Trophoblast cell (in vitro differentiated cells and primary cell): ENCODE data around the gene PLA2G2D.

Experiments used
- DNase-seq, 2 donors: peaks; one replicate each; pipeline ENCODE4 v3.0.0-alpha.2; 2016
- H2AFZ ChIP-seq: 2 replicates; pipeline ENCODE4 v1.6.1; 2013; ENCODE audit warnings: low read length, moderate library complexity, mild to moderate bottlenecking; ENCODE audit not compliant: insufficient read depth, poor library complexity
- H2AK5ac ChIP-seq: 2 replicates; pipeline ENCODE4 v1.6.1; 2013; ENCODE audit warnings: mild to moderate bottlenecking, low read length
- H2BK120ac ChIP-seq: 2 replicates; pipeline ENCODE4 v1.6.1; 2013; ENCODE audit warnings: low read length, mild to moderate bottlenecking, moderate library complexity; ENCODE audit not compliant: insufficient read depth, poor library complexity
- H2BK12ac ChIP-seq: 2 replicates; pipeline ENCODE4 v1.6.1; 2013; ENCODE audit warnings: mild to moderate bottlenecking, low read length, moderate library complexity
- H2BK5ac ChIP-seq: 2 replicates; pipeline ENCODE4 v1.6.1; 2013; ENCODE audit warnings: low read length, low read depth, moderate library complexity, mild to moderate bottlenecking; ENCODE audit not compliant: poor library complexity
- H3K14ac ChIP-seq: 2 replicates; pipeline ENCODE4 v1.6.1; 2013; ENCODE audit warnings: mild to moderate bottlenecking, low read length
- H3K18ac ChIP-seq: 2 replicates; pipeline ENCODE4 v1.6.1; 2013; ENCODE audit warnings: mild to moderate bottlenecking, low read length
- H3K23ac ChIP-seq: 2 replicates; pipeline ENCODE4 v1.6.1; 2013; ENCODE audit warnings: low read length
- H3K27ac ChIP-seq: 2 replicates; pipeline ENCODE4 v1.5.1; 2013; ENCODE audit warnings: low read depth, mild to moderate bottlenecking, inconsistent platforms, low read length, moderate library complexity
- H3K27me3 ChIP-seq: 2 replicates; pipeline ENCODE4 v1.6.1; 2013; ENCODE audit warnings: inconsistent platforms, mild to moderate bottlenecking, low read length, moderate library complexity; ENCODE audit not compliant: insufficient read depth
- H3K36me3 ChIP-seq, 2 experiments: 1 replicate in 1 of 2; 2 replicates in 1 of 2; pipeline ENCODE4 v1.6.1; 2013; ENCODE audit warnings: low read length in 2 of 2, mild to moderate bottlenecking in 2 of 2, moderate library complexity in 1 of 2; ENCODE audit not compliant: insufficient read depth in 2 of 2, control insufficient read depth in 1 of 2
- H3K4ac ChIP-seq: 2 replicates; pipeline ENCODE4 v1.6.1; 2013; ENCODE audit warnings: low read depth, mild to moderate bottlenecking, low read length, moderate library complexity
- H3K4me1 ChIP-seq, 2 experiments: 1 replicate in 1 of 2; 2 replicates in 1 of 2; pipeline ENCODE4 v1.6.1; 2013; ENCODE audit warnings: low read length in 2 of 2, mild to moderate bottlenecking in 2 of 2, moderate library complexity in 1 of 2; ENCODE audit not compliant: insufficient read depth in 2 of 2, control insufficient read depth in 1 of 2
- H3K4me2 ChIP-seq: 2 replicates; pipeline ENCODE4 v1.6.1; 2013; ENCODE audit warnings: inconsistent platforms, mild to moderate bottlenecking, low read length, moderate library complexity
- H3K4me3 ChIP-seq: 2 replicates; pipeline ENCODE4 v1.5.1; 2013; ENCODE audit warnings: mild to moderate bottlenecking, low read depth, low read length, inconsistent platforms
- H3K79me1 ChIP-seq: one replicate; pipeline ENCODE4 v1.6.1; 2013; ENCODE audit warnings: low read length
- H3K79me2 ChIP-seq: 2 replicates; pipeline ENCODE4 v1.6.1; 2013; ENCODE audit warnings: low read length, mild to moderate bottlenecking; ENCODE audit not compliant: control insufficient read depth, insufficient read depth, poor library complexity
- H3K9ac ChIP-seq: 2 replicates; pipeline ENCODE4 v1.6.1; 2013; ENCODE audit warnings: mild to moderate bottlenecking, low read length
- H3K9me3 ChIP-seq: 2 replicates; pipeline ENCODE4 v1.6.1; 2013; ENCODE audit warnings: low read depth, mild to moderate bottlenecking, control low read depth, inconsistent platforms, low read length; ENCODE audit not compliant: insufficient read depth
- H4K12ac ChIP-seq: 2 replicates; pipeline ENCODE4 v1.6.1; 2013; ENCODE audit warnings: low read depth, mild to moderate bottlenecking, low read length, moderate library complexity
- H4K8ac ChIP-seq: 2 replicates; pipeline ENCODE4 v1.6.1; 2013; ENCODE audit warnings: low read depth, mild to moderate bottlenecking, low read length, moderate library complexity
- H4K91ac ChIP-seq: one replicate; pipeline ENCODE4 v1.6.1; 2013; ENCODE audit warnings: low read depth, mild to moderate bottlenecking, low read length, moderate library complexity
- WGBS: extraction: QIAGEN DNeasy Blood & Tissue Kit; methylation state at CpG from one replicate; pipeline ENCODE4 v1.1.7; 2013; ENCODE audit warnings: missing lambda C conversion rate; ENCODE audit not compliant: insufficient read length, insufficient coverage; ENCODE audit errors: extremely low coverage; 5-methylcytosine and 5-hydroxymethylcytosine counted together

The PLA2G2D gene

GRCh38 chr1:20090119-20090518 is 29.2 kb downstream of the PLA2G2D start:
- H3K79me1 ChIP-seq = no peaks in the 10 kb centered on the region
- no peak for DNase-seq
- H2AFZ ChIP-seq = no peak overlapping the region
- no peak overlapping the region for H3K23ac ChIP-seq
- H4K8ac ChIP-seq = no peak overlapping the region
- no peaks in the 10 kb centered on the region for H3K27me3 ChIP-seq
- no peak overlapping the region for H3K9ac ChIP-seq
- no peaks in the 10 kb centered on the region for H3K79me2 ChIP-seq
- H3K27ac ChIP-seq = no peak overlapping the region
- H3K9me3 ChIP-seq = peaks cover 2% of the 10 kb centered on the region
- H2BK5ac ChIP-seq = no peak overlapping the region
- no peak overlapping the region for H4K91ac ChIP-seq
- no peak overlapping the region for H2BK120ac ChIP-seq
- no peak overlapping the region for H2BK12ac ChIP-seq
- no peaks in the 10 kb centered on the region for H3K36me3 ChIP-seq
- H3K14ac ChIP-seq = no peak overlapping the region
- H3K18ac ChIP-seq = no peak overlapping the region
- no peak overlapping the region for H3K4me3 ChIP-seq
- no peak overlapping the region for H2AK5ac ChIP-seq
- no peak overlapping the region for H3K4me2 ChIP-seq
- no peak overlapping the region for H4K12ac ChIP-seq
- H3K4ac ChIP-seq = no peak overlapping the region
- H3K4me1 ChIP-seq = no peaks in the 10 kb centered on the region
- no CpG with 5 or more reads among the region's 3 CpGs for WGBS

GRCh38 chr1:20089328-20090077 is 29.8 kb downstream of the PLA2G2D start:
- H3K4me2 ChIP-seq = no peak overlapping the region
- H3K18ac ChIP-seq = no peak overlapping the region
- no peaks in the 10 kb centered on the region for H3K4me1 ChIP-seq
- H3K4ac ChIP-seq = no peak overlapping the region
- no peak overlapping the region for H3K27ac ChIP-seq
- no peak overlapping the region for H2AK5ac ChIP-seq
- no peak overlapping the region for H2AFZ ChIP-seq
- peaks cover 2% of the 10 kb centered on the region for H3K9me3 ChIP-seq
- no peak overlapping the region for H2BK120ac ChIP-seq
- no peak overlapping the region for H3K23ac ChIP-seq
- H4K91ac ChIP-seq = no peak overlapping the region
- peak overlapping the region; percentile 17 for H3K4me3 ChIP-seq
- H3K9ac ChIP-seq = no peak overlapping the region
- H4K8ac ChIP-seq = no peak overlapping the region
- no peak overlapping the region for H4K12ac ChIP-seq
- no CpG with 5 or more reads among the region's 19 CpGs for WGBS
- H3K14ac ChIP-seq = no peak overlapping the region
- DNase-seq = no peak
- no peaks in the 10 kb centered on the region for H3K79me2 ChIP-seq
- H2BK12ac ChIP-seq = no peak overlapping the region
- no peaks in the 10 kb centered on the region for H3K79me1 ChIP-seq
- no peak overlapping the region for H2BK5ac ChIP-seq
- no peaks in the 10 kb centered on the region for H3K27me3 ChIP-seq
- H3K36me3 ChIP-seq = no peaks in the 10 kb centered on the region

DNA sequence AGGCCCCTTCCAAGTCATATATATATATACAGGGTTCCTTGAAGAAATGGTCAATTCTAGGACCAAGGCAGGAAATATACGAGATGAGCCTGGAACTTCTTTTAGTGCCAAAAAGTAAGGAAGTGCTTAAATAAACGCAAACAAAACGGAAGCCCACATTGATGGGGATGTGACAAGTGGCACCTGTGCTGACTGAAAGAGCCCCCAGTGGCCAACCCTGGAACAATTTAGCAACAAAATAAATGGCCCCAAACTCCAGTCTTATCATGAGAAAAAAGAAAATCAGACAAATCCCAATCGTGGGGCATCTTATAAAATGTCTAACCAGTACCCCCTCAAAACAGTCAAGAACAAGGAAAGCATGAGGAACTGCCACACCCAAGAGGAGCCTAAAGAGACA is 31.7 kb downstream of the PLA2G2D start:
- no CpG with 5 or more reads among the region's 4 CpGs for WGBS
- no peak for DNase-seq
- no peaks in the 10 kb centered on the region for H3K4me1 ChIP-seq
- H2AK5ac ChIP-seq = no peak overlapping the region
- no peak overlapping the region for H2AFZ ChIP-seq
- no peak overlapping the region for H2BK5ac ChIP-seq
- no peak overlapping the region for H3K14ac ChIP-seq
- no peak overlapping the region for H4K12ac ChIP-seq
- H3K9ac ChIP-seq = no peak overlapping the region
- no peaks in the 10 kb centered on the region for H3K79me2 ChIP-seq
- H2BK12ac ChIP-seq = no peak overlapping the region
- H3K23ac ChIP-seq = no peak overlapping the region
- H3K79me1 ChIP-seq = no peaks in the 10 kb centered on the region
- no peaks in the 10 kb centered on the region for H3K27me3 ChIP-seq
- H3K4ac ChIP-seq = no peak overlapping the region
- no peak overlapping the region for H3K4me2 ChIP-seq
- H3K36me3 ChIP-seq = no peaks in the 10 kb centered on the region
- H4K91ac ChIP-seq = no peak overlapping the region
- no peak overlapping the region for H3K27ac ChIP-seq
- no peak overlapping the region for H3K4me3 ChIP-seq
- H4K8ac ChIP-seq = no peak overlapping the region
- no peak overlapping the region for H2BK120ac ChIP-seq
- H3K18ac ChIP-seq = no peak overlapping the region
- H3K9me3 ChIP-seq = peaks cover 4% of the 10 kb centered on the region

GRCh38 chr1:20086800-20087199 is 32.5 kb downstream of the PLA2G2D start:
- WGBS = no CpG with 5 or more reads among the region's 1 CpG
- no peak overlapping the region for H2BK5ac ChIP-seq

More at GRCh38 chr1:20086800-20087199, 32.5 kb downstream of the PLA2G2D start:
- Histone ChIP-seq H3K27me3 (no peaks in the 10 kb centered on the region), H3K4me3 (no peak overlapping the region), H2BK120ac (no peak overlapping the region), H2BK12ac (no peak overlapping the region), H3K4me2 (no peak overlapping the region), H3K36me3 (no peaks in the 10 kb centered on the region), H2AFZ (no peak overlapping the region), H4K12ac (no peak overlapping the region), H3K14ac (no peak overlapping the region), H3K18ac (no peak overlapping the region), H3K27ac (no peak overlapping the region), H3K79me1 (no peaks in the 10 kb centered on the region), H3K4me1 (no peaks in the 10 kb centered on the region), H3K4ac (no peak overlapping the region), H3K79me2 (no peaks in the 10 kb centered on the region), H3K9ac (no peak overlapping the region), H3K9me3 (peaks cover 4% of the 10 kb centered on the region), H4K91ac (no peak overlapping the region), H4K8ac (no peak overlapping the region), H3K23ac (no peak overlapping the region), H2AK5ac (no peak overlapping the region)
- no peak for DNase-seq
